GM12864 (cell line): ENCODE data around the gene ATXN7L3B.

Experiments
- DNase-seq: peaks from one replicate; pipeline ENCODE4 v3.0.0-alpha.2; 2011; ENCODE audit warnings: low read depth
- H3K4me3 ChIP-seq: 2 replicates; pipeline ENCODE4 v1.5.1; 2011; ENCODE audit warnings: mild to moderate bottlenecking, low read depth, low read length, control low read depth
- TF ChIP-seq, protein P1 (sequence below): IDR thresholded peaks from 2 replicates; pipeline ENCODE4 v1.5.1; 2011; ENCODE audit warnings: low read depth, mild to moderate bottlenecking, moderate library complexity, low read length, control low read depth, inconsistent platforms; ENCODE audit errors: missing control alignments

Gene ATXN7L3B

DNA sequence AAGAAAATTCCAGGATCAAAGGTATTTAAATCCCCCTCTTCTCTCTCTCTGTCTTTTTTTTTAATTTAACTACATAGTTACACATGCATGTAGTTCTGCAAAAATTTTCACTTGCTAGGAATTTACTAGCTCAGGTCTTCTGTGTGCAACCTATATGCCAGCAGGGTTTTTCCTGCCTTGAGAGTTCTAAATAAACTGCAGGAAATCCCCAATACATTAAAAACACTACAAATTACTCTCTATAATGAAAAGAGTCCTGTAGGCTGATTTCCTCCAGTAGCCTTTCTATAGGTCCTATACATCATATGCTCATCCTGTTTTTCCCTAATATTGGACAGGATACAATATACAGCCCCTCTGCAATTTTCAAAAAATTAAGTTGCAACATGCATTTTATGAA is 27.7 kb upstream of the ATXN7L3B start:
- DNase-seq, result no peak
- TF ChIP-seq, protein P1, sequence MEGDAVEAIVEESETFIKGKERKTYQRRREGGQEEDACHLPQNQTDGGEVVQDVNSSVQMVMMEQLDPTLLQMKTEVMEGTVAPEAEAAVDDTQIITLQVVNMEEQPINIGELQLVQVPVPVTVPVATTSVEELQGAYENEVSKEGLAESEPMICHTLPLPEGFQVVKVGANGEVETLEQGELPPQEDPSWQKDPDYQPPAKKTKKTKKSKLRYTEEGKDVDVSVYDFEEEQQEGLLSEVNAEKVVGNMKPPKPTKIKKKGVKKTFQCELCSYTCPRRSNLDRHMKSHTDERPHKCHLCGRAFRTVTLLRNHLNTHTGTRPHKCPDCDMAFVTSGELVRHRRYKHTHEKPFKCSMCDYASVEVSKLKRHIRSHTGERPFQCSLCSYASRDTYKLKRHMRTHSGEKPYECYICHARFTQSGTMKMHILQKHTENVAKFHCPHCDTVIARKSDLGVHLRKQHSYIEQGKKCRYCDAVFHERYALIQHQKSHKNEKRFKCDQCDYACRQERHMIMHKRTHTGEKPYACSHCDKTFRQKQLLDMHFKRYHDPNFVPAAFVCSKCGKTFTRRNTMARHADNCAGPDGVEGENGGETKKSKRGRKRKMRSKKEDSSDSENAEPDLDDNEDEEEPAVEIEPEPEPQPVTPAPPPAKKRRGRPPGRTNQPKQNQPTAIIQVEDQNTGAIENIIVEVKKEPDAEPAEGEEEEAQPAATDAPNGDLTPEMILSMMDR, result no peak
- H3K4me3 ChIP-seq, result no peak overlapping the region

GRCh38 chr12:74514098-74514872 is 23.4 kb upstream of the ATXN7L3B start:
- DNase-seq, result no peak
- TF ChIP-seq, protein P1, result no peak

GRCh38 chr12:74515849-74516248 is 21.8 kb upstream of the ATXN7L3B start:
- TF ChIP-seq, protein P1, result no peak

More at GRCh38 chr12:74514098-74514872, 23.4 kb upstream of the ATXN7L3B start:
- H3K4me3 ChIP-seq, result no peak overlapping the region

GRCh38 chr12:74526535-74526934 is 11.1 kb upstream of the ATXN7L3B start:
- DNase-seq, result no peak
- TF ChIP-seq, protein P1, result no peak
- H3K4me3 ChIP-seq, result no peak overlapping the region

More at GRCh38 chr12:74515849-74516248, 21.8 kb upstream of the ATXN7L3B start:
- no peak for DNase-seq
- H3K4me3 ChIP-seq, result no peak overlapping the region

DNA sequence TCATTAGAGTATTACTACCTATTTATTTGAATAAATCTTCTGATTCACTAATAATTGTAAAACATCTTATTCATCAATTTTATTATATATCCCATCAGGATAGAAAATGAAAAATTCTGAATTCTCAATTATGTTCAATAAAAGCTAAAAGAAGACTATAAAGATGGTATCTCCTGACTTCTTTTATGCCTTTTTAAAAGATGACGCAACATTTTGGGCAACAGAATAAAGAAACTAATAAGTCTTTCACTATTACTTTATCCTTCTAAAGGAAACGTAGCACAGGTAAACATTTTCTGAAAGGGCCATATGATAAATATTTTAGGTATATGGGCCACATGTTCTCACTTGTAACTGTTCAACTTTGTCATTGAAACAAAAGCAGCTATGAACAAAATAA is 10.1 kb upstream of the ATXN7L3B start:
- no peak overlapping the region for H3K4me3 ChIP-seq
- DNase-seq, result no peak
- TF ChIP-seq, protein P1, result no peak

- H3K4me3 ChIP-seq, result no peak overlapping the region
- TF ChIP-seq, protein P1, result no peak
- DNase-seq, result no peak
These were observed 7.0 kb upstream of the ATXN7L3B start for GRCh38 chr12:74530676-74531075.

DNA sequence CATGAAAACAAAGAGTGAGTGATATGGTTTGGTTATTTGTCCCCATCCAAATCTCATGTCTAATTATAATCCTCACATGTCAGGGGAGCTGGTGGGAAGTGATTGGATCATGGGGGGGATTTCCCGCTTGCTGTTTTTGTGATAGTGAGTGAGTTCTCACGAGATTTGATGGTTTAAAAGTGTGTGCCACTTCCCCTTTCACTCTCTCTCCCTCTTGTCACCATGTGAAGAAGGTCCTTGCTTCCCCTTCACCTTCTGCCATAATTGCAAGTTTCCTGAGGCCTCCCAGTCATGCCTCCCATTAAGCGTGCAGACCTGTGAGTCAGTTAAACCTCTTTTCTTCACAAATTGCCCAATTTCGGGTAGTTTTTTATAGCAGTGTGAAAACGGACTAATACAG is 2.1 kb upstream of the ATXN7L3B start:
- no peak overlapping the region for H3K4me3 ChIP-seq
- no peak for DNase-seq
- TF ChIP-seq, protein P1, result no peak
